Pancreas (tissue), 10 donors: Measurements from ENCODE around the gene MEIOC. TPM values are rescaled to one million over a fixed set of nuclear protein-coding genes. Genes with fewer than 3 reads are reported as not detected.
"Not testable (repeated sequence)": the region's sequence is repeated elsewhere in the genome, so short reads cannot be mapped to it uniquely, and the experiment has no call there.

Source experiments
- ATAC-seq, 4 donors: fragments of 200-7000 bp; cut with Tn5 transposase; one replicate each; pipeline versions ENCODE4 v1.8.0 to v1.9.1; 2020; ENCODE audit warnings: mild to moderate bottlenecking in 4 of 4, moderate library complexity in 4 of 4
- DNase-seq, 6 donors: peaks; one replicate each; pipeline ENCODE4 v3.0.0-alpha.2; 2020
- FAIRE-seq: peaks from 2 replicates; lab custom pipeline; 2012; peaks lifted over from hg19 to GRCh38; lab: Jason Lieb, UNC
- H3K27ac ChIP-seq, 4 donors: fragments of 200-600 bp; sonication (generic); 1 replicate in 3 of 4; 2 replicates in 1 of 4; pipeline versions ENCODE4 v1.5.0 to v1.8.0; 2020
- H3K27me3 ChIP-seq, 4 donors: fragments of 200-600 bp; one replicate each; pipeline ENCODE4 v1.8.0; 2021
- H3K36me3 ChIP-seq, 3 donors: fragments of 200-600 bp; sonication (generic) in 1 of 3; one replicate each; pipeline versions ENCODE4 v1.5.0 to v1.8.0; 2020 to 2021
- H3K4me1 ChIP-seq, 3 donors: fragments of 200-600 bp; one replicate each; pipeline ENCODE4 v1.8.0; 2021
- H3K4me3 ChIP-seq, 4 donors: fragments of 200-600 bp; sonication (generic) in 2 of 4; one replicate each; pipeline versions ENCODE4 v1.5.0 to v1.8.0; 2020 to 2021
- H3K9me3 ChIP-seq, 4 donors: fragments of 200-600 bp; one replicate each; pipeline ENCODE4 v1.8.0; 2021
- WGBS, 2 donors: extraction: QIAGEN DNeasy Blood & Tissue Kit; methylation state at CpG; one replicate each; pipeline ENCODE4 v1.1.7; 2013; 5-methylcytosine and 5-hydroxymethylcytosine counted together
- intact Hi-C, 3 donors: fragments of 100-400 bp; cut with DNase I; formaldehyde crosslinking; loops; one replicate each; pipeline versions ENCODE4 v1.11.1 to v1.14.2; 2022
- polyA plus RNA-seq, 2 donors: library from polyadenylated mRNA; stranded (reverse); fragments of 200-250 nt; gene quantifications; one replicate each; pipeline ENCODE4 v1.2.3, GENCODE V29; 2013
- total RNA-seq, 6 donors: library from RNA; stranded (reverse); fragmentation: NEBNext Ultra II Directional in 4 of 6; extraction: Animal tissue kit (Norgen Biotek cat#: 25700) in 4 of 6; gene quantifications; one replicate each; pipeline versions ENCODE4 v1.2.1 to v1.2.4, GENCODE V29; 2021 to 2023
- TF ChIP-seq, protein P1 (sequence below), 4 donors: fragments of 200-600 bp; sonication (generic) in 3 of 4; IDR thresholded peaks; one replicate each; pipeline versions ENCODE4 v1.5.0 to v1.8.0; 2021; ENCODE audit warnings: antibody characterized with exemption in 4 of 4
- donor health status: healthy with polysubstance abuse.
- donor health status: DM: no; HTN: no; CAD: no; lungs with moderate emphysema.
- donor health status: DM: no; HTN: no; CAD: no.
- donor health status: control.
- donor health status: control.
- donor health status: Bipolar disorder and iron deficiency.
- donor health status: DM: yes; HTN: yes; CAD: no.
- donor health status: DM: no; HTN: no; CAD: no.
- donor health status: DM: no; HTN: no; CAD: no.
- donor health status: DM: yes; HTN: yes; CAD: no.

MEIOC gene
- total and polyA plus RNA-seq, 8 donors, result not detected

DNA sequence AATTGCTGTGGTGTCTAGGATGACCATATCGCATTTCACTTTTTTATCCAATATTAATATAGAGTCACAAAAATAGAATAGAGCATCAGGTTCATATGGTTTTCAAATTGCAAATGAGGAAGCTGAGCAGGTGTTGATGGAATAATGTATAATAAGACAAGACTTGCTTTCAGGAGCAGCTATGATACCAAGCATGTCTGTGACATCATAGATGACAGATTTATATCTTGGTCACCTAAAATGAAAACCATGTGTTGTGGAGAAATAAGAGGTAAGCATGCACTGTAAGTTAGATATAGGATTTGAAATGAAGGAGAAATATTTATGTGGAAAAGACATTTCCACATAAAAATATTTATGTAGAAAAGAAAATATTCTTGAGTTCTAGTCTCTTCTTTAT, 8.6 kb downstream of the MEIOC start:
- no peak for FAIRE-seq
- Histone ChIP-seq H3K4me1 (no peaks in the 10 kb centered on the region), H3K9me3 (no peaks in the 10 kb centered on the region), H3K27me3 (no peaks in the 10 kb centered on the region), H3K27ac (no peak overlapping the region), H3K36me3 (no peaks in the 10 kb centered on the region), H3K4me3 (no peak overlapping the region)
- DNase-seq, result no peak
- TF ChIP-seq, protein P1, sequence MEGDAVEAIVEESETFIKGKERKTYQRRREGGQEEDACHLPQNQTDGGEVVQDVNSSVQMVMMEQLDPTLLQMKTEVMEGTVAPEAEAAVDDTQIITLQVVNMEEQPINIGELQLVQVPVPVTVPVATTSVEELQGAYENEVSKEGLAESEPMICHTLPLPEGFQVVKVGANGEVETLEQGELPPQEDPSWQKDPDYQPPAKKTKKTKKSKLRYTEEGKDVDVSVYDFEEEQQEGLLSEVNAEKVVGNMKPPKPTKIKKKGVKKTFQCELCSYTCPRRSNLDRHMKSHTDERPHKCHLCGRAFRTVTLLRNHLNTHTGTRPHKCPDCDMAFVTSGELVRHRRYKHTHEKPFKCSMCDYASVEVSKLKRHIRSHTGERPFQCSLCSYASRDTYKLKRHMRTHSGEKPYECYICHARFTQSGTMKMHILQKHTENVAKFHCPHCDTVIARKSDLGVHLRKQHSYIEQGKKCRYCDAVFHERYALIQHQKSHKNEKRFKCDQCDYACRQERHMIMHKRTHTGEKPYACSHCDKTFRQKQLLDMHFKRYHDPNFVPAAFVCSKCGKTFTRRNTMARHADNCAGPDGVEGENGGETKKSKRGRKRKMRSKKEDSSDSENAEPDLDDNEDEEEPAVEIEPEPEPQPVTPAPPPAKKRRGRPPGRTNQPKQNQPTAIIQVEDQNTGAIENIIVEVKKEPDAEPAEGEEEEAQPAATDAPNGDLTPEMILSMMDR (IDR thresholded peaks at IDR 0.05), result no peak
- intact Hi-C loops, result no loop called here
- ATAC-seq, result no peak
- 88 to 95% methylated on average over 1 of the region's 1 CpG for WGBS, 2 donors

DNA sequence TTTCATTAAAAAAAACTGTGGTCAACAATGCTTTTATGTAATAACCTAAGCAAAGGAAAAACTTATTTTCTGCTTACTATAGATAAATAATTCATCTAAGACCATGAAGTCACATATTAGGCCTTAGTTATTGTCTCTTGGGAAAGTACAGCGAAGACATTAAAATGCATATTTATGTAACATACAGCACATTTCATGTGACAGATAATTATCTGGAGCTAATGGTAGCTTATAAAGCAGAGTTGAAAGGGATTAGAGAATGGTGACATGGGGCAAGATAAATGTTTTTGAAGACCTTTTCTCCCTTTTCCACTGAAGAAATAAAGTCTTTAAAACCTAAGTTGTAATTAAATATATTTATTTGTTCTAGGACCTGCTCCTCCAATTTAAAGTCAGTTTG, 9.7 kb downstream of the MEIOC start:
- no peak for FAIRE-seq
- H3K4me1 ChIP-seq, result no peaks in the 10 kb centered on the region
- H3K27me3 ChIP-seq, result no peaks in the 10 kb centered on the region
- TF ChIP-seq, protein P1 (IDR thresholded peaks at IDR 0.05), result no peak
- no peaks in the 10 kb centered on the region for H3K36me3 ChIP-seq
- no peak for DNase-seq
- no peak overlapping the region for H3K4me3 ChIP-seq
- intact Hi-C loops, result no loop called here
- no peak for ATAC-seq
- 90 to 92% methylated on average over 1 of the region's 1 CpG for whole genome bisulfite sequencing, 2 donors
- H3K9me3 ChIP-seq, result no peaks in the 10 kb centered on the region
- H3K27ac ChIP-seq, result no peak overlapping the region

DNA sequence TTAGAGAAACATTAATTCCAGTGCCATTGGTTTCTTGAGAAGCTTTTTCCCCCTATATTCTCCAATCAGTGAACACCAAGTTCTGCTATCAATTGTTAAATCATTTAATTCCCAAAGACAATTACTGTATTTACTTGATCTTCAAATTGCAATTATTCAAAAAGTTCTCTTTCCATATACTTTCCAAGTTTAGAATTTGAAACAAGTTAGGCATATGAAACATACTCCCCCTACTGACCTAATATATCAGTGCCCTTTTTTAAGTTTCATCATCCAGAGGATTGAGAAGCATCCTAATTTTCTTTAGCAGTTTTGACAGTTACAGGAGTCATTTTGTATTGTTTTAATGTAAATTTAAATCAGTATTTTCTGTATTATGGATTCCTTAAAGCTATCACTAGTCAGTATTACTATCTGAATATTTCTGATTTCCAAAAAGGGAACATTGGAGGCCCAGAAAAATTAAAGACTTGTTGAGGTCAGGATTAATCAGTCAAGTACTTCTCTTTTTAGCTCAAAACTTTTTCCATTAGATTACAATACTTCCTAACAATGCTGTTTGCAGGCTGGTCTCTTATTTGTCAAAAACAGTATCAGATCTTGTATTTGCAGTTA, 16.3 kb downstream of the MEIOC start:
- H3K27ac ChIP-seq, result no peak overlapping the region
- FAIRE-seq, result peak; percentile 80
- TF ChIP-seq, protein P1 (IDR thresholded peaks at IDR 0.05), result peak in 2 of 4 donors; percentile 30 to 33
- H3K4me1 ChIP-seq, result no peaks in the 10 kb centered on the region
- DNase-seq, result no peak
- ATAC-seq, result no peak
- H3K9me3 ChIP-seq, result no peaks in the 10 kb centered on the region
- no peaks in the 10 kb centered on the region for H3K27me3 ChIP-seq
- intact Hi-C loops, result no loop called here
- H3K4me3 ChIP-seq, result no peak overlapping the region
- H3K36me3 ChIP-seq, result no peaks in the 10 kb centered on the region

DNA sequence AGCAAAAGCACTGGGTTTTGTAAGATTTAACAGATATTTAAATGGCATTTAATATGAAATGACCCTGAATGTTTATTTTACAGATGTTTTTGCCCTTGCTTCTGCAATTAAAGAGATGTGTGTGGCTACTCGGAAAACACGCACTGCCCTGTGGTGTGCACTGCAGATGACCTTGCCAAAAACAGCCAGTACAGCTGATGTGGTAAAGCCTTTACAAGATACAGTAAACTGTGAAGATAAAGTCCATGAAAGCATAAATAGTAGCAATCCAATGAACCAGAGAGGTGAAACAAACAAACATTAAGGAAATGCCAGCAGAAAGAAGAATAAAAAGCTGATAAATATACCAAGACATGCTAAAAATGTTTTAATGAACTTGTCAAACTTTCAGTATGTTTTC, 17.6 kb downstream of the MEIOC start:
- intact Hi-C loops, result no loop called here
- ATAC-seq (no peak), DNase-seq (no peak), FAIRE-seq (no peak)
- Histone ChIP-seq H3K27ac (no peak overlapping the region), H3K4me1 (no peaks in the 10 kb centered on the region), H3K27me3 (no peaks in the 10 kb centered on the region), H3K9me3 (no peaks in the 10 kb centered on the region), H3K4me3 (no peak overlapping the region), H3K36me3 (no peaks in the 10 kb centered on the region)
- 55 to 57% methylated on average over 2 of the region's 2 CpGs for WGBS, 2 donors
- TF ChIP-seq, protein P1 (IDR thresholded peaks at IDR 0.05), result no peak

DNA sequence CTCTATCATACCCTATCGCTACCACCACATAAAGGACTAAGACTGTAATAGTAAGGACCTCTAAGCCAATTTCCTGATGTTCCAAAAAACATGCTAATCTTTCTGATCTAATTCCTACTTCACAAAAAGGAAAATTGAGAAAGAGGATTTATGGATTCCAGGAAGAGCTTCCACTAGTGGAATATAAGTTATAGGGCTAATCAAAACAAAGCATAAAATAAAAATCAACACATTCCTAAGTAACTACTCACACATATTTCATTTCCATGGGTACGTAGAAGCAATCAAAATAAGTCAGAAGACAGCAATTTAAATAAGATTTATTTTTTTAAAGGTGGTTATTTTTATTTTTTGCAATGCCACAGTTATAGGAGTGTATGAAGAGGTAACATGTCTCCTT, 20.9 kb downstream of the MEIOC start:
- intact Hi-C loops, result no loop called here
- TF ChIP-seq, protein P1 (IDR thresholded peaks at IDR 0.05), result no peak
- Histone ChIP-seq H3K4me1 (no peaks in the 10 kb centered on the region), H3K9me3 (no peaks in the 10 kb centered on the region), H3K4me3 (no peak overlapping the region), H3K27ac (no peak overlapping the region), H3K27me3 (no peaks in the 10 kb centered on the region), H3K36me3 (peaks cover 0 to 20% (median 3%) of the 10 kb centered on the region in 3 donors)
- ATAC-seq, result no peak
- no peak for DNase-seq
- 73 to 95% methylated on average over 2 of the region's 2 CpGs for WGBS, 2 donors
- no peak for FAIRE-seq

DNA sequence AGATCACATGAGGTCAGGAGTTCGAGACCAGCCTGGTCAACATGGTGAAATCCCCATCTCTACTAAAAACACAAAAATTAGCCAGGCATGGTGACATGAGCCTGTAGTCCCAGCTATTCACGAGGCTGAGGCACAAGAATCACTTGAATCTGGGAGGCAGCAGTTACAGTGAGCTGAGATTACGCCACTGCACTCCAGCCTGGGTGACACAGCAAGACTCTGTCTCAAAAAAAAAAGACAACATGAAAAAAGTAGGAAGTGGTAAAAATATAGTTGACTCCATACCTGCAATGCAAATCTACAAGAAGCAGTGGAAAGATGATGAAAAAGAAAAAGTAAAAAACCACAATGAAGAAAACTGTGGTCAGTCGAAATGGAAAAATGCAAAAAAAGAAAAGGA, 27.0 kb downstream of the MEIOC start:
- H3K27ac ChIP-seq, H3K4me3 ChIP-seq, FAIRE-seq, H3K4me1 ChIP-seq, ATAC-seq, intact Hi-C loops, H3K9me3 ChIP-seq, DNase-seq, H3K27me3 ChIP-seq: not testable (repeated sequence)
- WGBS, 2 donors, result 86 to 95% methylated on average over 4 of the region's 4 CpGs
- peaks cover 0 to 33% (median 3%) of the 10 kb centered on the region in 3 donors for H3K36me3 ChIP-seq
